IMR-90 (cell line): ENCODE measurements around the gene TSC22D3. TPM values are rescaled to one million over a fixed set of nuclear protein-coding genes. Genes with fewer than 3 reads are reported as not detected.

Source experiments
- ATAC-seq: fragments of 200-7000 bp; cut with Tn5 transposase; 2 replicates; pipeline ENCODE4 v1.9.1; 2020; ENCODE audit warnings: low read depth, mild to moderate bottlenecking, moderate library complexity
- BruUV-seq: library from RNA; stranded (reverse); fragments of 400-500 nt; replicated peaks from 2 replicates; lab custom pipeline; 2021; lab: Mats Ljungman, UMichigan
- CTCF ChIA-PET: fragments of 300-600 bp; formaldehyde crosslinking; extraction: SDS; loops from one replicate; lab custom pipeline; 2021; ENCODE audit warnings: antibody characterized with exemption; lab: Yijun Ruan, JAX
- POLR2A ChIA-PET: fragments of 300-600 bp; sonication (Branson Sonifier 250); formaldehyde crosslinking; loops from one replicate; lab custom pipeline; 2022; ENCODE audit warnings: antibody characterized with exemption; ENCODE audit not compliant: unreplicated experiment; lab: Charles Lee
- DNase-seq: peaks from one replicate; pipeline ENCODE4 v3.0.0; 2013
- H2AFZ ChIP-seq: replicated peaks from 2 replicates; pipeline ENCODE3; 2013; ENCODE audit warnings: low read length, mild to moderate bottlenecking; ENCODE audit not compliant: poor library complexity
- H2AK5ac ChIP-seq: 2 replicates; pipeline ENCODE4 v1.6.1; 2013; ENCODE audit warnings: low read depth, low read length, inconsistent platforms
- H2AK9ac ChIP-seq: replicated peaks from 2 replicates; pipeline ENCODE3; 2013; ENCODE audit warnings: mild to moderate bottlenecking, low read depth, low read length, moderate library complexity; ENCODE audit not compliant: poor library complexity
- H2BK120ac ChIP-seq: 2 replicates; pipeline ENCODE4 v1.6.1; 2013; ENCODE audit warnings: low read depth, low read length, inconsistent platforms
- H2BK15ac ChIP-seq: 3 replicates; pipeline ENCODE4 v1.6.1; 2013; ENCODE audit warnings: low read depth, low read length, inconsistent platforms
- H2BK20ac ChIP-seq: 2 replicates; pipeline ENCODE4 v1.6.1; 2013; ENCODE audit warnings: low read depth, mild to moderate bottlenecking, inconsistent platforms, low read length, moderate library complexity
- H2BK5ac ChIP-seq: 2 replicates; pipeline ENCODE4 v1.6.1; 2013; ENCODE audit warnings: mild to moderate bottlenecking, low read depth, low read length, inconsistent platforms; ENCODE audit not compliant: poor library complexity, severe bottlenecking
- H3K14ac ChIP-seq: replicated peaks from 2 replicates; pipeline ENCODE4 v1.6.1; 2013; ENCODE audit warnings: low read depth, low read length, inconsistent platforms
- H3K18ac ChIP-seq: 2 replicates; pipeline ENCODE4 v1.6.1; 2013; ENCODE audit warnings: low read depth, low read length, control low read depth
- H3K23ac ChIP-seq: 2 replicates; pipeline ENCODE4 v1.6.1; 2013; ENCODE audit warnings: low read depth, low read length, inconsistent platforms
- H3K27ac ChIP-seq: 2 replicates; pipeline ENCODE4 v1.5.1; 2013; ENCODE audit warnings: mild to moderate bottlenecking, control low read depth, low read length; ENCODE audit not compliant: insufficient read depth
- H3K27me3 ChIP-seq: 2 replicates; pipeline ENCODE4 v1.6.1; 2013; ENCODE audit warnings: low read length; ENCODE audit not compliant: control insufficient read depth, insufficient read depth
- H3K36me3 ChIP-seq: 2 replicates; pipeline ENCODE4 v1.6.1; 2013; ENCODE audit warnings: low read length, mixed read lengths; ENCODE audit not compliant: control insufficient read depth, insufficient read depth
- H3K4ac ChIP-seq: 2 replicates; pipeline ENCODE4 v1.6.1; 2013; ENCODE audit warnings: low read depth, low read length, inconsistent platforms
- H3K4me1 ChIP-seq: 2 replicates; pipeline ENCODE4 v1.6.1; 2013; ENCODE audit warnings: low read length, mixed read lengths; ENCODE audit not compliant: control insufficient read depth, insufficient read depth
- H3K4me2 ChIP-seq: 2 replicates; pipeline ENCODE4 v1.6.1; 2013; ENCODE audit warnings: low read depth, mild to moderate bottlenecking, control low read depth, low read length, moderate library complexity
- H3K4me3 ChIP-seq: 2 replicates; pipeline ENCODE4 v1.5.1; 2013; ENCODE audit warnings: low read depth, mild to moderate bottlenecking, control low read depth, low read length, moderate library complexity; ENCODE audit not compliant: insufficient read depth
- H3K56ac ChIP-seq: 2 replicates; pipeline ENCODE4 v1.6.1; 2013; ENCODE audit warnings: low read length, inconsistent platforms; ENCODE audit not compliant: insufficient read depth; ENCODE audit errors: extremely low read depth
- H3K79me1 ChIP-seq, 2 experiments: 2 replicates each; pipeline ENCODE4 v1.6.1; 2013; ENCODE audit warnings: low read length in 2 of 2, inconsistent platforms in 1 of 2, low read depth in 1 of 2
- H3K9ac ChIP-seq: 2 replicates; pipeline ENCODE4 v1.6.1; 2013; ENCODE audit warnings: low read depth, low read length, control low read depth
- H3K9me1 ChIP-seq: 2 replicates; pipeline ENCODE4 v1.6.1; 2013; ENCODE audit warnings: low read length, inconsistent platforms; ENCODE audit not compliant: insufficient read depth
- H3K9me3 ChIP-seq: 2 replicates; pipeline ENCODE4 v1.6.1; 2013; ENCODE audit warnings: low read length; ENCODE audit not compliant: control insufficient read depth, insufficient read depth
- H4K20me1 ChIP-seq: 2 replicates; pipeline ENCODE4 v1.6.1; 2013; ENCODE audit warnings: low read length, inconsistent platforms; ENCODE audit not compliant: insufficient read depth
- H4K5ac ChIP-seq: 2 replicates; pipeline ENCODE4 v1.6.1; 2013; ENCODE audit warnings: mild to moderate bottlenecking, low read depth, low read length, control low read depth
- H4K8ac ChIP-seq, 2 experiments: 2 replicates each; pipeline ENCODE4 v1.6.1; 2013; ENCODE audit warnings: low read depth in 2 of 2, low read length in 2 of 2, control low read depth in 1 of 2, inconsistent platforms in 1 of 2
- H4K91ac ChIP-seq: 2 replicates; pipeline ENCODE4 v1.6.1; 2013; ENCODE audit warnings: low read depth, low read length, inconsistent platforms; ENCODE audit not compliant: insufficient read depth
- BHLHE40 ChIP-seq: fragments of 150-350 bp; IDR thresholded peaks from 2 replicates; pipeline ENCODE4 v1.6.1; 2016; ENCODE audit warnings: mild to moderate bottlenecking, low read depth, low read length
- CEBPB ChIP-seq: IDR thresholded peaks from 2 replicates; pipeline ENCODE4 v1.6.1; 2012; ENCODE audit warnings: low read depth, low read length, improper control_type of control experiment
- CHD1 ChIP-seq: IDR thresholded peaks from 2 replicates; pipeline ENCODE4 v1.6.1; 2012; ENCODE audit warnings: low read depth, low read length, improper control_type of control experiment
- CTCF ChIP-seq: conservative IDR thresholded peaks from 2 replicates; pipeline ENCODE4 v1.5.1; 2012; ENCODE audit warnings: mild to moderate bottlenecking, low read depth, low read length, improper control_type of control experiment
- ELK1 ChIP-seq: fragments of 150-350 bp; IDR thresholded peaks from 2 replicates; pipeline ENCODE4 v1.6.1; 2016; ENCODE audit warnings: low read depth, mild to moderate bottlenecking, low read length, moderate library complexity, borderline replicate concordance
- FOS ChIP-seq: fragments of 150-350 bp; IDR thresholded peaks from 2 replicates; pipeline ENCODE4 v1.6.1; 2016; ENCODE audit warnings: low read depth, low read length
- MAFK ChIP-seq: IDR thresholded peaks from 2 replicates; pipeline ENCODE4 v1.6.1; 2012; ENCODE audit warnings: low read depth, low read length, improper control_type of control experiment
- MAZ ChIP-seq: IDR thresholded peaks from 2 replicates; pipeline ENCODE4 v1.6.1; 2012; ENCODE audit warnings: low read depth, mild to moderate bottlenecking, low read length, improper control_type of control experiment, moderate library complexity, borderline replicate concordance
- MXI1 ChIP-seq: IDR thresholded peaks from 2 replicates; pipeline ENCODE4 v1.6.1; 2012; ENCODE audit warnings: low read depth, mild to moderate bottlenecking, low read length, moderate library complexity, borderline replicate concordance
- NFE2L2 ChIP-seq: fragments of 150-350 bp; IDR thresholded peaks from 2 replicates; pipeline ENCODE4 v1.6.1; 2016; ENCODE audit warnings: low read depth, mild to moderate bottlenecking, low read length
- POLR2A ChIP-seq: IDR thresholded peaks from 2 replicates; pipeline ENCODE4 v1.6.1; 2012; ENCODE audit warnings: mild to moderate bottlenecking, low read depth, low read length
- RAD21 ChIP-seq: IDR thresholded peaks from 2 replicates; pipeline ENCODE4 v1.6.1; 2012; ENCODE audit warnings: low read length, improper control_type of control experiment
- RCOR1 ChIP-seq: IDR thresholded peaks from 2 replicates; pipeline ENCODE4 v1.6.1; 2012; ENCODE audit warnings: mild to moderate bottlenecking, low read length, improper control_type of control experiment; ENCODE audit not compliant: insufficient replicate concordance
- RFX5 ChIP-seq: IDR thresholded peaks from 2 replicates; pipeline ENCODE4 v1.8.0; 2012; ENCODE audit warnings: low read depth, mild to moderate bottlenecking, low read length, moderate library complexity
- SMC3 ChIP-seq: fragments of 150-350 bp; IDR thresholded peaks from 2 replicates; pipeline ENCODE4 v1.6.1; 2016; ENCODE audit warnings: low read depth, mild to moderate bottlenecking, antibody characterized with exemption, low read length, moderate library complexity
- USF2 ChIP-seq: fragments of 150-350 bp; IDR thresholded peaks from 2 replicates; pipeline ENCODE4 v1.6.1; 2017; ENCODE audit warnings: mild to moderate bottlenecking, antibody characterized with exemption, low read length, low read depth
- WGBS, 2 experiments: methylation state at CpG; one replicate each; pipeline versions ENCODE4 v1.1.5 to v1.1.7; 2013; ENCODE audit warnings: missing lambda C conversion rate in 2 of 2; ENCODE audit not compliant: insufficient read length in 1 of 2; ENCODE audit errors: extremely low coverage in 2 of 2; 5-methylcytosine and 5-hydroxymethylcytosine counted together
- dilution Hi-C: fragments of 300-500 bp; cut with HindIII; formaldehyde crosslinking; loops from one replicate; pipeline ENCODE4 v1.14.3; 2018; ENCODE audit warnings: low sequenced_read_pairs; ENCODE audit not compliant: unreplicated experiment
- in situ Hi-C: fragments of 300-500 bp; cut with MboI; formaldehyde crosslinking; loops from 3 replicates; pipeline ENCODE4 v1.14.3; 2019; ENCODE audit warnings: low sequenced_read_pairs, inconsistent platforms, mixed read lengths
- intact Hi-C: fragments of 100-400 bp; cut with micrococcal nuclease; formaldehyde crosslinking; loops from 2 replicates; pipeline ENCODE4 v1.10.0; 2022
- polyA plus RNA-seq, 3 experiments: library from polyadenylated mRNA; depleted of rRNA; stranded (reverse); fragments of >200 nt; gene quantifications; 2 replicates each; pipeline ENCODE4 v1.2.3, GENCODE V29; 2012; ENCODE audit warnings: low replicate concordance in 1 of 3
- total RNA-seq: library from RNA; depleted of rRNA; stranded (reverse); fragments of >200 nt; gene quantifications from 2 replicates; pipeline ENCODE4 v1.2.3, GENCODE V29; 2012

Gene TSC22D3
- total and polyA plus RNA-seq, 2 of the 4 experiments (the other 2 are of a cell fraction): 9.9 to 14.0 TPM

- Histone ChIP-seq H2BK120ac (no peak overlapping the region), H4K5ac (no peak overlapping the region), H3K4me1 (peaks cover 3% of the 10 kb centered on the region; the same call in 1 of the 2 replicates), H2BK20ac (no peak overlapping the region), H3K23ac (no peak overlapping the region), H2BK5ac (no peak overlapping the region), H3K4ac (no peak overlapping the region), H3K36me3 (no peaks in the 10 kb centered on the region), H3K14ac (no peak overlapping the region), H3K79me1 (no peaks in the 10 kb centered on the region), H4K91ac (no peak overlapping the region), H3K9me1 (no peaks in the 10 kb centered on the region), H3K18ac (no peak overlapping the region), H2BK15ac (no peak overlapping the region), H3K27ac (no peak overlapping the region), H3K9me3 (no peaks in the 10 kb centered on the region), H2AK9ac (no peak overlapping the region), H4K8ac (no peak overlapping the region), H3K4me2 (no peak overlapping the region), H3K27me3 (peaks cover 40% of the 10 kb centered on the region), H4K20me1 (0 out of 2 replicates have a peak, but pooled peaks cover 4% of the 10 kb centered on the region), H2AK5ac (no peak overlapping the region), H3K4me3 (no peak overlapping the region), H3K56ac (no peak overlapping the region), H3K9ac (no peak overlapping the region), H2AFZ (no peak overlapping the region)
- no peak for TF ChIP-seq RAD21
- no peak for TF ChIP-seq ELK1
- no peak for TF ChIP-seq RCOR1
- no peak for TF ChIP-seq NFE2L2
- TF ChIP-seq RFX5: no peak
- TF ChIP-seq FOS: no peak
- no peak for TF ChIP-seq CTCF
- TF ChIP-seq MAZ: no peak
- no peak for TF ChIP-seq MXI1
- no peak for TF ChIP-seq POLR2A
- no peak for TF ChIP-seq MAFK
- no peak for TF ChIP-seq CHD1
- no peak for TF ChIP-seq SMC3
- no peak for TF ChIP-seq BHLHE40
- TF ChIP-seq CEBPB: no peak
- no peak for TF ChIP-seq USF2
- BruUV-seq: no TSS peak
- dilution Hi-C loops (no loop called here), intact Hi-C loops (no loop called here), in situ Hi-C loops (no loop called here)
- DNase-seq (no peak), ATAC-seq (no peak)
- WGBS, 2 experiments: no CpG with 5 or more reads among the region's 7 CpGs
- ChIA-PET POLR2A (no interaction called here), CTCF (no interaction called here)
Measured at GRCh38 chrX:107743995-107744394, 31.6 kb downstream of the TSC22D3 start.
